Right atrium auricular region (tissue), 2 donors: ENCODE data around the gene BEST4. TPM values are rescaled to one million over a fixed set of nuclear protein-coding genes. Genes with fewer than 3 reads are reported as not detected.
A peak's percentile ranks its signal among the peaks of the same experiment; 100 is the strongest.

ENCODE experiments used
- DNase-seq: peaks from one replicate; pipeline ENCODE4 v3.0.0-alpha.2; 2019; ENCODE audit warnings: low spot score
- H3K27ac ChIP-seq, 2 donors: fragments of 200-600 bp; sonication (generic); 1 replicate in 1 of 2; 2 replicates in 1 of 2; pipeline ENCODE4 v1.5.1; 2016 to 2019
- H3K27me3 ChIP-seq, 2 donors: fragments of 200-600 bp; sonication (generic); one replicate each; pipeline versions ENCODE4 v1.5.1 to v1.6.0; 2017 to 2019
- H3K36me3 ChIP-seq: fragments of 200-600 bp; sonication (generic); one replicate; pipeline ENCODE4 v1.5.1; 2016
- H3K4me1 ChIP-seq, 2 donors: fragments of 200-600 bp; sonication (generic); one replicate each; pipeline versions ENCODE4 v1.5.1 to v1.6.0; 2017 to 2019
- H3K4me3 ChIP-seq, 2 donors: fragments of 200-600 bp; sonication (generic); 1 replicate in 1 of 2; 2 replicates in 1 of 2; pipeline ENCODE4 v1.5.1; 2017 to 2019; ENCODE audit warnings: mild to moderate bottlenecking in 1 of 2, moderate library complexity in 1 of 2
- H3K9me3 ChIP-seq, 2 donors: fragments of 200-600 bp; sonication (generic); one replicate each; pipeline ENCODE4 v1.5.1; 2019
- CTCF ChIP-seq, 2 donors: fragments of 200-600 bp; sonication (generic); IDR thresholded peaks; one replicate each; pipeline ENCODE4 v1.5.1; 2019; ENCODE audit warnings: antibody characterized with exemption in 2 of 2
- total RNA-seq, 2 donors: library from RNA; depleted of rRNA; stranded (reverse); fragments of >200 nt; gene quantifications; one replicate each; pipeline ENCODE4 v1.1.0, GENCODE V29; 2016

Gene BEST4
- total RNA-seq, 2 donors from 2014 or later: not detected

GRCh38 chr1:44784094-44785028 lies 3.6 kb downstream of the BEST4 start:
- Histone ChIP-seq H3K27ac (peak overlapping the region in 1 of 2 donors; percentile 49), H3K36me3 (peaks cover 14% of the 10 kb centered on the region), H3K4me3 (peak overlapping the region; percentile 38 to 62), H3K4me1 (peaks cover 0 to 32% of the 10 kb centered on the region in 2 donors), H3K9me3 (no peaks in the 10 kb centered on the region), H3K27me3 (no peaks in the 10 kb centered on the region)
- TF ChIP-seq CTCF (IDR thresholded peaks at IDR 0.05): no peak
- DNase-seq: no peak

- no peak for DNase-seq
- Histone ChIP-seq H3K4me3 (peak overlapping the region; percentile 38 to 62), H3K4me1 (peaks cover 0 to 32% of the 10 kb centered on the region in 2 donors), H3K9me3 (no peaks in the 10 kb centered on the region), H3K27ac (no peak overlapping the region), H3K36me3 (peaks cover 21% of the 10 kb centered on the region), H3K27me3 (no peaks in the 10 kb centered on the region)
- no peak for TF ChIP-seq CTCF (IDR thresholded peaks at IDR 0.05)
These were observed 4.3 kb downstream of the BEST4 start for GRCh38 chr1:44783697-44784093.

- H3K27ac ChIP-seq: no peak overlapping the region
- no peak for DNase-seq
- H3K4me1 ChIP-seq: peaks cover 0 to 47% of the 10 kb centered on the region in 2 donors
- TF ChIP-seq CTCF (IDR thresholded peaks at IDR 0.05): no peak
- H3K9me3 ChIP-seq: no peaks in the 10 kb centered on the region
- no peak overlapping the region for H3K4me3 ChIP-seq
- peaks cover 45% of the 10 kb centered on the region for H3K36me3 ChIP-seq
- no peaks in the 10 kb centered on the region for H3K27me3 ChIP-seq
These were observed 7.3 kb downstream of the BEST4 start for GRCh38 chr1:44780583-44781121.

- no peaks in the 10 kb centered on the region for H3K9me3 ChIP-seq
- peaks cover 0 to 38% of the 10 kb centered on the region in 2 donors for H3K4me1 ChIP-seq
- H3K36me3 ChIP-seq: peaks cover 45% of the 10 kb centered on the region
- H3K27me3 ChIP-seq: no peaks in the 10 kb centered on the region
- TF ChIP-seq CTCF (IDR thresholded peaks at IDR 0.05): no peak
- DNase-seq: no peak
- H3K27ac ChIP-seq: no peak overlapping the region
- H3K4me3 ChIP-seq: no peak overlapping the region
These were observed 9.0 kb downstream of the BEST4 start for GRCh38 chr1:44778705-44779576.

GRCh38 chr1:44777969-44778635 lies 9.9 kb downstream of the BEST4 start:
- H3K36me3 ChIP-seq: peaks cover 45% of the 10 kb centered on the region
- no peaks in the 10 kb centered on the region for H3K9me3 ChIP-seq
- H3K4me3 ChIP-seq: no peak overlapping the region
- peaks cover 0 to 33% of the 10 kb centered on the region in 2 donors for H3K4me1 ChIP-seq
- DNase-seq: no peak
- H3K27me3 ChIP-seq: no peaks in the 10 kb centered on the region
- TF ChIP-seq CTCF (IDR thresholded peaks at IDR 0.05): no peak
- no peak overlapping the region for H3K27ac ChIP-seq
